ENCODE results near the gene SHF. TPM values are rescaled to one million over a fixed set of nuclear protein-coding genes. Genes with fewer than 3 reads are reported as not detected.

SHF gene
- total and polyA plus RNA-seq, 2 experiments from 2014 or later, result 20.0 to 26.9 TPM

DNA sequence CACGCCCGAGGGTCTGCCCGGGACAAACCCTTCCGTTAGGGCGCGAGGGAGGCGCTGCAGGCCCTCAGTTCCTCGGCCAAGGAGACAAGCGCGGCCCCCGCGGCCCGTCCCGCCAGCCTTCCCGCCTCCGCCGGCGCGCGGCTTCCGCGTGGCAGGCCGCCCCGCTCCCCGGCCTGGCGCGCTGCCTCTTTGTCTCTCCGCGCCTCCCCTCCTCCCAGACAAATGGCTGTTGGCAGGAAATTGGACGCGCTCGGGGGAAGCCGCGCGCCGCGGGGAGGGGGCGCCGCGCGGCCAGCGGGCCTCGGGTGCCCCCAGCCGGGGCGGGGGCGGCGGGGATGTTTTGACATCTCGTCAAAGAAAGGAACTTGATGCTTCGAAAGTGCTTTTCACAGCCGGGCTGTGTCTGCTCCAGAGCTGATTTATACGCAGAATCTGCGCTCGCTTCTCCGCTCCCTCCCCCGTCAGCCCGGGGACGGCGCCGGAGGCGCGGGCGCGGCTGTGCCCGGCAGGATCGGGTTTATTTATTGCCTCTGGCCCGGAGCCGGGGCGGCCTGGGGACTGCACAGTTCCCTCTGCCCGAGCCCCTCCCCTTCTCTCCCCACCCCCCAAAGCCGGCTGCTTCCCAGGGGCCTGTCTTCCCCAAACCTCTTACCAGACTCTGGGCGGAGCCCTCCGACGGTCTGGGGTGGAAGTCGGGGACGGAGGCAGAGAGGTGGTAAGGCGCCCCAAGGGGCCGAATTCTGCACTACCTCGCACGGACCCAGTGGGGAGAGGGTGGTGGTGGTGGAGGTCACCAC, 20.7 kb downstream of the SHF start:
- peak; percentile 71 for TF ChIP-seq CTCF (IDR thresholded peaks at IDR 0.05; ENCODE audit: low read depth, low read length)
- DNase-seq (ENCODE audit: low read depth in 1 of 2, low spot score in 1 of 2), result peak; percentile 84 to 91
- H3K27me3 ChIP-seq, result no peaks in the 10 kb centered on the region

GRCh38 chr15:45165536-45165935, 22.2 kb downstream of the SHF start:
- Histone ChIP-seq H3K27ac (no peak overlapping the region), H3K9me3 (ENCODE audit: low read depth) (no peaks in the 10 kb centered on the region), H3K4me1 (ENCODE audit: low read depth) (no peaks in the 10 kb centered on the region), H3K27me3 (no peaks in the 10 kb centered on the region), H3K4me3 (no peak overlapping the region), H3K36me3 (no peaks in the 10 kb centered on the region)
- no peak for DNase-seq (ENCODE audit: low read depth in 1 of 2, low spot score in 1 of 2)
- no peak for TF ChIP-seq CTCF (IDR thresholded peaks at IDR 0.05; ENCODE audit: low read depth, low read length)

More for the DNA sequence above, 20.7 kb downstream of the SHF start:
- Histone ChIP-seq H3K9me3 (ENCODE audit: low read depth) (no peaks in the 10 kb centered on the region), H3K4me1 (ENCODE audit: low read depth) (no peaks in the 10 kb centered on the region), H3K36me3 (no peaks in the 10 kb centered on the region), H3K4me3 (peak overlapping the region; percentile 43), H3K27ac (peak overlapping the region; percentile 93)

DNA sequence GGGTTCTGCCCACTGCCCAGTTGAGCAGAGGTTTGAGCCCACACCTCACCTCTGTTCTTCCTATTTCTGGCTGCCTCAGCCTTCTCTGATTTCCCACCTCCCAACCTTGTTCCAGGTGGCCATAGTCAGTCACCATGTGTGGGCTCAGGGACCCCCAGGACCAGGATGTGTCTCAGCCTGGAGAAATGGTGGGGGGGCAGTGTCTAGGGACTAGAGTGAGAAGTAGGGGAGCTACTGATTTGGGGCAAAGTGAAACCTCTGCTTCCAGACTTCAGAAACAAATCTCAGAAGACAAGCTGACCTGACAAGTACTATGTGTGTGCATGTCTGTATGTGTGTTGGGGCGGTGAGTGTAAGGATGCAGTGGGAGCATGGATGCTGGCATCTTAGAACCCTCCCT, 22.9 kb downstream of the SHF start:
- no peaks in the 10 kb centered on the region for H3K4me1 ChIP-seq (ENCODE audit: low read depth)
- DNase-seq (ENCODE audit: low read depth in 1 of 2, low spot score in 1 of 2), result no peak
- no peak for TF ChIP-seq CTCF (IDR thresholded peaks at IDR 0.05; ENCODE audit: low read depth, low read length)
- H3K27me3 ChIP-seq, result no peaks in the 10 kb centered on the region
- H3K9me3 ChIP-seq (ENCODE audit: low read depth), result no peaks in the 10 kb centered on the region
- H3K36me3 ChIP-seq, result no peaks in the 10 kb centered on the region
- no peak overlapping the region for H3K4me3 ChIP-seq
- H3K27ac ChIP-seq, result no peak overlapping the region

- Histone ChIP-seq H3K4me3 (no peak overlapping the region), H3K4me1 (ENCODE audit: low read depth) (no peaks in the 10 kb centered on the region), H3K27me3 (no peaks in the 10 kb centered on the region), H3K9me3 (ENCODE audit: low read depth) (no peaks in the 10 kb centered on the region), H3K27ac (no peak overlapping the region), H3K36me3 (no peaks in the 10 kb centered on the region)
- DNase-seq (ENCODE audit: low read depth in 1 of 2, low spot score in 1 of 2), result no peak
- TF ChIP-seq CTCF (IDR thresholded peaks at IDR 0.05; ENCODE audit: low read depth, low read length), result no peak
Observed at GRCh38 chr15:45163508-45163856, 24.3 kb downstream of the SHF start.

- Histone ChIP-seq H3K9me3 (ENCODE audit: low read depth) (no peaks in the 10 kb centered on the region), H3K27ac (no peak overlapping the region), H3K27me3 (no peaks in the 10 kb centered on the region), H3K4me1 (ENCODE audit: low read depth) (no peaks in the 10 kb centered on the region), H3K4me3 (no peak overlapping the region), H3K36me3 (no peaks in the 10 kb centered on the region)
- peak; percentile 96 for TF ChIP-seq CTCF (IDR thresholded peaks at IDR 0.05; ENCODE audit: low read depth, low read length)
- DNase-seq (ENCODE audit: low read depth in 1 of 2, low spot score in 1 of 2), result peak; percentile 85 to 86
Observed at GRCh38 chr15:45162771-45163507, 24.8 kb downstream of the SHF start.
